Mesenteric fat pad (tissue), 1 donor: ENCODE data around the gene LUZP4. TPM values are rescaled to one million over a fixed set of nuclear protein-coding genes. Genes with fewer than 3 reads are reported as not detected.
"Not testable (repeated sequence)": the region's sequence is repeated elsewhere in the genome, so short reads cannot be mapped to it uniquely, and the experiment has no call there.

Source experiments
- DNase-seq: peaks from one replicate; pipeline ENCODE4 v3.0.0-alpha.2; 2020; ENCODE audit warnings: low spot score
- long read RNA-seq: library from polyadenylated mRNA; unstranded; transcript quantifications from one replicate; pipeline ENCODE4 v2.0.0, GENCODE V29; 2020
- total RNA-seq: library from RNA; stranded (reverse); fragmentation: NEBNext Ultra II Directional; extraction: Animal tissue kit (Norgen Biotek cat#: 25700); gene quantifications from one replicate; pipeline ENCODE4 v1.2.1, GENCODE V29; 2021
- donor health status: DM: yes; HTN: yes; CAD: no.

The LUZP4 gene, protein sequence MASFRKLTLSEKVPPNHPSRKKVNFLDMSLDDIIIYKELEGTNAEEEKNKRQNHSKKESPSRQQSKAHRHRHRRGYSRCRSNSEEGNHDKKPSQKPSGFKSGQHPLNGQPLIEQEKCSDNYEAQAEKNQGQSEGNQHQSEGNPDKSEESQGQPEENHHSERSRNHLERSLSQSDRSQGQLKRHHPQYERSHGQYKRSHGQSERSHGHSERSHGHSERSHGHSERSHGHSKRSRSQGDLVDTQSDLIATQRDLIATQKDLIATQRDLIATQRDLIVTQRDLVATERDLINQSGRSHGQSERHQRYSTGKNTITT
- not detected for total RNA-seq
- long read RNA-seq, result 0 reads

DNA sequence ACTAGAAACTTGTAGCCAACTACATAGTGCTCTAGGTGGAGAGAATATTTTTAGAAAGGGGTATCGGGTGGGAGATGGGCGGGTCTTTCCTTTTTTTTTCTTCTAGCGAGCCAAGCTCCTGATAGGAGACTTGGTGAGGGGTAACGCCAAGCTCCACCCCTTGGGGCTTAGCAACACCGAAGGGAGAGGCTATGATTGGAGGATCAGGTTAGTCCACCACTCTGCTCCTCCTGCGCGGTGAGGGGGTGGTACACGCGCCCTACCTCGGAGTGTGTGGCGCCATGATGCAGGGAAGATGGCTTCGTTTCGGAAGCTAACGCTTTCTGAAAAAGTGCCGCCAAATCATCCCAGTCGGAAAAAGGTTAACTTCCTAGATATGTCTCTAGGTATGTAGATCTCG is at the start of gene LUZP4:
Gene LUZP4 (plus strand): TSS at position 251 of the 400 bp plus-strand sequence. CDS start 45 bp downstream, at position 296.
- no peak for DNase-seq

DNA sequence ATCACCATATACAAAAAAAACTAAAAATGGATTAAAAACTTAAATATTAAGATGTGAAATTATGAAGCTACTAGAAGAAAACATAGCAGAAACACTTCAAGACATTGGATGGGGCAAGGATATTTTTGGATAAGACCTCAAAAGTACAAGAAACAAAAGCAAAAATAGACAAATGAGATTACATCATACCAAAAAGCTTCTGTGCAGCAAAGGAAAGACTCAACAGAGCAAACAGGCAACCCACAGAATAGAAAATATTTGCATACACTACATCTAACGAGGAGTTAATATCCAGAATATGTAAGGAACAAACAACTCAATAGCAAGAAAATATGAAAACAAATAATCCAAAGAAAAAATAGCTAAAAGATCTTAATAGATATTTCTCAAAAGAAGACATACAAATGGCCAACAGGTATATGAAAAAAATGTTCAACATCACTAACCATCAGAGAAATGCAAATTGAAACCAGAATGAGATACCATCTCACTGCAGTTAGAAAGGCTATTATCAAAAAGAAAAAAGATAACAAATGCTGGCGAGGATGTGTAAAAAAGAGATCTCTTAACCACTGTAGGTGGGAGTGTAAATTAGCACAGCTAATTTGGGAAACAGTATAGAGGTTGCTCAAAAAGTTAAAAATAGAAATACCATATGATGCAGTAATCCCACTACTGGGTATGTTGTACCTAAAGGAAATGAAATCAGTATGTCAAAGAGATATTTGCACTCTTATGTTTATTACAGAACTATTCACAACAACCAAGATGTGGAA is 37.9 kb upstream of the LUZP4 start:
- no peak for DNase-seq

DNA sequence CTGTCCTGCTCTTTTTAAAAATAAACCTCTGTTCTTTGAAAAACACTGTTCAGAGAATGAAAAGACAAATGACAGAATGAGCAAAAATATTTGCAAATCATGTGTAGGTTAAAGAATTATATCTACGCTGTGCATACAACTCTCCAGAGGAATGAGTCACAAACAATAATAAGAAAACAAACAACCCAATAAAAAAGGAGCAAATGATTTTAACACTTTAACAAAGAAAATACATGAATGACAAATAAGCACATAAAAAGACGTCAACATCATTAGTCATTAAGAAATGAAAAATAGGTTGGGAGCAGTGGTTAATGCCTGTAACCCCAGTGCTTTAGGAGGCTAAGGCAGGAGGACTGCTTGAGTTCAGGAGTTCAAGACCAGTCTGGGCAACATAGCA is 34.5 kb upstream of the LUZP4 start:
- DNase-seq, result no peak

DNA sequence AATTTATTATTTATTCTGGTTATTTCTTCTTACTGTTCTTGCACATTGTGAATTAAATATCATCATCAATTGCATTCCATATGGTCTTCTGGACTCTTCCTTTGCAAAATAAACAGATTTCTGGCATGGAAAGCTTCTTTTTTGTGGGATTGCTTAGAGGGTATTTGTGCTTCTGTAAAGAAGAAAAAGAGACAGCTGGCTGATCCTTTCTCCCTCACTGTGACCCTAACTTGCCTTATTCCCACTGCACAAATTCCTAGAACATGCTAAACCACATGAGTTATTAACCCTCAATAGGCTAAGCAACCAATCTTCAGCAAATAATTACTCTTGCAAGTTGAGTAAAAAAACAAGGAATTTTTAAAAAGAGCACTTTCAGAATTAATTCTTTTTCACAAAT is 31.8 kb upstream of the LUZP4 start:
- DNase-seq, result no peak

DNA sequence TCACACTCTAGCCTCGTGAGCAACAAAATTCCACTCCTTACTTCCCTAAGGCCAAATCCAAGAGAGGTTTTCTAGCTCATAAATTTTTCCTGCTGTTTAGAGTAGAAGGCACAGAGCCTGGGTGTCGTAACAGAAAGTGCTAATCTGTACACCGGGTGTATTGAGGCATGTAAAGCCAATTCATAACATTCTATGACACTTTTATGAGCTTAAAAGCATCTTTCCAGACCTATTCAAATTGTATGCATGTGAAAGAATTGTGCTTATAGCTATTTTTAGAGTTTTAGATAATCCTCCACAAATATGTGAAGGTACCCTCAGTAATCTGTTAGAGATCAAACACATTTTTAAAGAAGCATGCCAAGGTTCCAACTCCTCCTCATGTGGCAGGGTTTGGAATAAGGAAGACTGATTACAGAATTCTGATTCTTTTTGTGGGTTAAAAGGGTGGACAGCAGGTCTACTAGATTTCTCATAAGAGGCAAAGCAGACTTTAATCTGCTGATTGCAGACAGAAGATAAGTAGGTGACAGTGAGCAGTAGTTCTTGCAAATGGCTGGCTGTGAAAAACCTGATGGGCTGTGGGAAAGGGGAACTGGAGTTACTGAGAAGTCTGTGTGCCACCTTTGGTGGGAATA is 30.2 kb upstream of the LUZP4 start:
- DNase-seq, result no peak

DNA sequence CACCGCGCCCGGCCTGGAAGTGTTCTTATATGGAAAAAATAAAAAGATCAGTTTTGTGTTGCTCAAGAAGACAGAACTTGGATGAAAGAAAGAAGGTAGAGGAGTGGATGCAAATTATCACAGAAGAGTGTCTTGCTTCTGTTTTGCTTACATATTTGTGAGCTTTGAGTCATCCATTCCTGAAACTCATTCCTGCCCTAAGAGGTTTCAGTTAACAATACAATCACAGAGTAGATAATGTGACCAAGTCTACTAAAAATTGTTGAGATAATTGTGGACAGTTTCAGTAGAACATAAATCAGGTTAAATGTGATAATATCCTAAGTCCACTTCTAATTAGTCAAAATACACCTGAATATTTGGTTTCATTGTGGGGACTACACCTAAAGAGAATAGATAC is 29.2 kb upstream of the LUZP4 start:
- DNase-seq, result no peak

DNA sequence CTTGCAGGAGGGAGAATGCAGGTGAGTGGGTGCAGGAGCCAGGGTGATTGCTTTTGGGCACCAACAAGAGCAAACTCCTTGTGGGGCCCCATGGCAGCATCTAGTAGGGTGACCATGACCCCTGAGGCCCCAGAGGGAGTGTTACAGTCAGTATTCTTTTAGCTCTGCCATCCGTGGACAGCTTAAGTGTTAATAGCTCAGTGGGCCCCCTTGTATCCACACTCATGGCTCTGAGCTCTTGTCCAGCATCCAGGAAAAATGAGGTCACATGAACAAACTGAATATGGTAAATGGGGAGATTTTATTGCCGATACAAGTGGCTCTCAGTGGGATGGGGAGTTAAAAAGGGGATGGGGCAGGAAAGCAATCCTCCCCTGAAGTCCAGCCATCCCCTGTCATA is 28.4 kb upstream of the LUZP4 start:
- no peak for DNase-seq

DNA sequence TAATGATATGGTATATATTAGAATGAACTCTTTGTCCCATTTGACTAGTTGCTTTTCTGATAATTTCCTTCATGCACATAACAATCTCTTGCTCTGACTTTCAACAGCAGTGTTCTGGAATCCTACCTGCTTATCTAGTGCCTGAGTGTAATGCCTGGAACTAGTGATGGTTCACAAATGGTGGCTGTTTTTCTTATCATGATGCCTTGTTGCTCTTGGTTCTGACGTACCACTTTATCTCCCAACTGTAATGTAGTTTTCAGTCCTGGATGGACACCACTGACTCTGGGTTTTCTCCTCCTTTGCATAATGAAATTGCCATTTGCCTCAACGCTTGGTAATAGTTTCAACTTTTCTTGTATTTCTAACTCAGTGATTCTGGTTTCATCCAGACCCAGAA is 25.5 kb upstream of the LUZP4 start:
- DNase-seq, result no peak

DNA sequence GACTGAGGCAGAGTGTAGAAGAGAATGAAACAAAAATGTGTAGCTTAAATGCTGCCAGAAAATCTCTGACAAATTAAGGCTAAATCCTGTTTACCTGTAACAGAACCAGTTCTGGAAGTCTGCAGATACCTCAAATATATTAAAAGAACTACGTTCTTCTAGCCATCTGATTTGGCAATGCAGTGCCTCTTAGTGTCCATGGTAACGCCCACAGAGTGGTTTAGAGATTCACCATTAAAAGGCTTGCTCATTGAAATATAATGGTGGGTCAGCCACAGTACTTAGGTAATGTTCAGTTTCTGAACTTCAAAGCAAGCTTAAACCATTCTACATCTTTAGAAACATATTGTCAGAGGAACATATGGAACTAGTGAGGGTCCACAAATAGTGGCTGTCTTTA is 23.2 kb upstream of the LUZP4 start:
- DNase-seq, result no peak

DNA sequence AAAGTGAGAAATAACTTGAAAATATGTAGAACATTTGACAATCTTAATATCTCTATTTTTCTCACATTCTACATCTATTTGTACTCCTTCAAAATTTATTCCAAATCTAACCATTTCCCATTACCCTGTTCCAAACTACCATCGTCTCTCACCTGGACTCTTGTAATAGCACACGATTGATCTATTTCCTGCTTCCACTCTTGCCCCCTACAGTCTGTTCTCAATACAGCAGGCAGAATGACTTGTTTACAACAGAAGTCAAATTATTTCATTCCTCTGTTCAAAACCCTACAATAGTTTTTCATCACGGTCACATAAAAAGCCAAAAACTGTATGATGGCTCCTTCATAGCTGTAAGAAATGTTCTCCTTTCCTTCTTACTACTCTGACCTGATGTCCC is 21.1 kb upstream of the LUZP4 start:
- DNase-seq, result no peak

DNA sequence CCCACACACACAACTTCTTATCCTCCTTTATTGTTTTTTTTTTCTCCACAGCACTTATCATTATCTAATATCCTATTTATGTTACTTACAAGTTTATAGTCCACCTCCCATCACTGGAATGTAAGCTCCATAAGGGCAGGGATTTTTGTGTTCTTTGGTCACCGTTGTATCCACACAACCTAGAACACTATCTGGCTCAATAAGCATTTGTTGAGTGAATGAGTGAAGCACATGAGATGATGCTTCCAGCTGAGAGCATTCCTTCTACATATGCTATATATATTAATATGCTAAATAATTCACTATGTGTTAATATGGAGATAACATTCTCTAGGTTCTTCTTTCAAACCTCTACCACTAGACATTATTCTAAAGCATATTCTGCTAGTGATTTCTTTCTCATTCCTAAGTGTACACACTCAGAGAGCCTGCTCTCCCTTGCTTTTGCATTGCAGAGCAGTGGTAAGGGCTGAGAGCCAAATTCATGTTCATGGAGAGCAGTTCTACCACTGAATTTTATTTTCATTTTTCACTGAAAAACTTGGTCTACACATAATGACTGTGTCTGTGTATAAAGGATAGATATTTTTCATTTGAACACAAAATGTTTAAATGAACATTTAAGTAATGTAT is 20.3 kb upstream of the LUZP4 start:
- DNase-seq, result no peak

DNA sequence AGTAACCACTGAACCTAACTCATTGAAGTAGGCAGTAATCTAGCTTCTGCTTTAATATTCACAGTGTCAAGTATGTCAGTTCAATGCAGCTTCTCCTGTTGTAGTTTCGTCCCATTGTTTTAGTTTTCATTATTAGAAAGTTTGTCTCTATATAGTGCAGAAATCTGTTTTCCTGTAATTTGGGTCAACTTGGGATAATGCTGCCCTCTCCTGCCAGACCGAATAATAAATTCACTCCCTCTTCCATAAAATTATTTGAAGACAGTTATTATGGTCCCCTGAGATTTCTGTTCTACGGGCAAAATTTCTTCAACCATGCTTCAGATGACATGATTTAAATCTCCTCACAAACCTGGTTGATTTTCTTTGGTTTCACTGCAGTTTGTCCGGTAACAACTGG is 4.6 kb upstream of the LUZP4 start:
- no peak for DNase-seq

DNA sequence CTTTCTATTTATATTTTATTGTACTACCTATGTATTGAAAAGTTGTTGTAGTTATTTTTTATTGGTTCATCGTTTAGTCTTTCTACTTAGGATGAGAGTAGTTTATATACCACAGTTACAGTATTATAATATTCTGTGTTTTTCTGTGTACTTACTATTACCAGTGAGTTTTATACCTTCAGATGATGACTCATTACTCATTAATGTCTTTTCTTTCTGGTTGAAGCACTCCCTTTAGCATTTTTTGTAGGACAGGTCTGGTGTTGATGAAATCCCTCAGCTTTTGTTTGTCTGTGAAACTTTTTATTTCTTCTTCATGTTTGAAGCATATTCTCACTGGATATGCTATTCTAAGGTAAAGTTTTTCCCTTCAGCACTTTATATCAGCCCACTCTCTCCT is 7.7 kb downstream of the LUZP4 start:
- DNase-seq, result no peak

DNA sequence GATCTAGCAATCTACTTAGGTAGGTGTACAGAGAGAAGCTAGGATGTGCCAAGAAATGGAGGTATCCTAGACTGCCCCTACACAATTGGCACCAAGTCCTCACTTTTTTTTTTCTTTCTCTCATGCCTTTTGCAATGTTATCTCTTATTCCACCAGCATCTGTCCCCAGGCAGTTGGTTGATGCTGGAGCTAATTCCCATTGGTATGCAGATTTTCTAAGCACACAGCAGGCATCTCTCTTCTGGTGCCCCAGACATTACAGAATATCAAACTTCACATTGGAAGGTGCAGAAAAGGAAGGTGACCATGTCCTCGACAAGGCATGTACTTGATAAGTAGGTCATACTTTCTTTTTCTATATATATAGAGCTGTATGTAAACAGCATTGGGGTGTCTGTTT is 21.6 kb downstream of the LUZP4 start:
- DNase-seq, result no peak

DNA sequence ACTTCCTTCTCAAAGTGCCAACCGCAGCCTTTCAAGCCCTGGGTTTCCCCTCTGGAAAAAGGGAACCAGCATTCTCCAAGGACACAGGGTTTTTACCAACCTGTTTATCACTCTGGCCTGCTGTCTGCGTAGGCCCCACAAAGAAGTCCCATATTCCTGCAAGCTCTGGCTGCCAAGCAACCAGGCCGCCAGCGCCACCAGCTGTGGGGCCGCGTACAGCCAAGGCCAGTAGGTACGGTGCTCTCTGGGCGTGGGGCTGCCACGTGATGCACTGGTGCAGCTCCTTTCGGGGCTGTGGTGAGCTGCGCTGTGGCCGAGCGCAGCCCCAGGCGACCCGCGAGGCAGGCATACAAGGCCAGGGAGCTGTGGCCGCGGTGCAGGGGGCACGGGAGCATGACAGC is 22.1 kb downstream of the LUZP4 start:
- no peak for DNase-seq

DNA sequence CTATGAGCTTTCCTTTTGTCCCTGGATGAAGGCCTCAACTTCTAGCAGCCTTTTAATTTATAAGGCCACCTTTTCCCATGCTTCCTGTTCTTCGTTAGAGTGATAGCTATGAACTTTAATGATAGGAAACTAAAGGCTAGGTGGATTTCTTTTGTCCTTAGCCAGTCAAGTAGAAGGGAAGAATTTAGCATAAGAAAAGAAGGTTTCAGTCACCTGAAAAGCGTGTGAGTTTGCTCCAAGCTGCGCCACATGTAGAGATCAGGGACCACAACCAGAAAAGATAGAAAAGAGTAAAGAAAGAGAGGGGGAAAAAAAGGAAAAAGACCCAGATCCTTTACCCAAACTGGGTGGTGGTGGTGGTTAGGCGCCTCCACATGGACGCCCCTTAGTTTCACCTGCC is 28.6 kb downstream of the LUZP4 start:
- DNase-seq, result no peak

DNA sequence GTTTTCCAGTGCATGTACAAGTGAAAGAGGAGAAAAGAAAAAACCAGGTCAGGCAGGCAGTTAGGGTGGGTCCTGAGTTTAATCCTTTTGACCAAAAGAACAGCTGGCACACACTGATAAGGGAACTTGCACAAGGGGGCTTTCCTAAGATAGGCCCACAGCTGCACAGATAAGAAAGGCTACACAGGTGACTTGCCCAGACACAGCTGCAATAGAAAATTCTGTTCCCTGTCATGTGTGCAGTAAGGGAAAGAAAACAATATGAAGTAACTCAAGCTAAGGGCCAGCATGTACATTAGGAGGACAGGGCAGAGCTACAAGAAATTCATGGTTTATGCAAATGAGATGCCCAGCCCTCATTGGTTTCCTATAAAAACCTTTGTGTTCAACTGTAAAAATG is 32.9 kb downstream of the LUZP4 start:
- DNase-seq, result no peak

DNA sequence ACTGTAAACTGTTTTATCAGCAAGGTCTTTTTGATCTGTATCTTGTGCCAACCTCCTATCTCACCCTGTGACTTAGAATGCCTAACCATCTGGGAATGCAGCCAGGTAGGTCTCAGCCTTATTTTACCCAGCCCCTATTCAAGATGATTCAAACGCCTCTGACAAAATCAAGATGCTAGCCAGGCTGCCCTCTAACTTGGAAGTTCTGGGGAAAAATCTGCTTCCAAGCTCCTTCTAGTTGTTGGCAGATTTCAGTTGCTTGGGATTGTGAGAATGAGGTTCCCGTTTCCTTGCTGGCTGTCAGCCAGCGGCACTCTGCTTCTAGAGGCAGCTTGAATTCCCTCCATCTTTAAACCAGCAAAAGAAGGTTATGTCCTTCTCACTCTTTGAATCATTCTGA is 34.7 kb downstream of the LUZP4 start:
- DNase-seq, result no peak

DNA sequence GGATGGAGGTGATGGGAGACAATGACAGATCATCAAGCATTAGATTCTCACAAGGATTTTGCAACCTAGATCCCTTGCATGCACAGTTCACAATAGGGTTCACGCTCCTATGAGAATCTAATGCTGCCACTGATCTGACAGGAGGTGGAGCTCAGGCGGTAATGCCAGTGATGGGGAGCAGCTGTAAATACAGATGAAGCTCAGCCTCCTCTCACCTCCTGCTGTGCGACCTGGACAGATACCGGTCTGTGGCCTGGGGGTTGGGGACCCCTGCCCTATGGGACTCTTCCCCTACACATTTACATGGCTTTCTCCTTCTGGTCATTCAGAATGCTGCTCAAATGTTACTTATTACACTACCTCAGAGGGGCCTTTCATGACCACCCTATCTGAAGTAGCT is 39.8 kb downstream of the LUZP4 start:
- not testable (repeated sequence) for DNase-seq

DNA sequence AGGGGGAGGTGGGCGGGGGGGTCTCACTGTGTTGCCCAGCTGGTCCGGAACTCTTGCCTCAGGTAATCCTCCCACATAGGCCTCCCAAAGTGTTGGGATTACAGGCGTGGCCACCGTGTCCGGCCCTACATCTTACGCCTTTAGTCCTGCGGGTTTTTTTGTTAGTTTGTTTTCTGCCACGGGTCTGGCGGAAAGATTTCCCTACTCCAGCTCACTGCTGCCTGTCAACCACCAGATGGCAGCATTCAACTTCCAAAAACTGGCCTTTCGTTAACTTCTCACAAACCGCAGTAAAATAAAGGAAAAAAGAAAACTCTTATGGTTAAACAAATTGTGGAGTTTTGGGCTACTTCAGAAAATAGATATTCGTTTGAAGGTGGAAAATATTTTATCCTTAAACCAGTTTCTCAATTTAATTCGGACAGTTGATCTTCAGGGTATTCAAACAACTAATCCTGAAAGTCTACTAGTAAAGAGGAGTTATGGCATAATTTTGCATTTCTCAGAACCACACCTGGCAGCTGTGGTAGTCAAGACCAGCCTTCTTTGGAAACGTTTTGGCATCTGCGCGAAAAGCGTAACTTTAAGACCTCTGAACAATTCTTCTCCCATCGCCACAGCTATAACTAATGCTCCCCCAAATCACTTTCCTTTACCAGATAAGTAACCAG is 41.1 kb downstream of the LUZP4 start:
- DNase-seq, result no peak

DNA sequence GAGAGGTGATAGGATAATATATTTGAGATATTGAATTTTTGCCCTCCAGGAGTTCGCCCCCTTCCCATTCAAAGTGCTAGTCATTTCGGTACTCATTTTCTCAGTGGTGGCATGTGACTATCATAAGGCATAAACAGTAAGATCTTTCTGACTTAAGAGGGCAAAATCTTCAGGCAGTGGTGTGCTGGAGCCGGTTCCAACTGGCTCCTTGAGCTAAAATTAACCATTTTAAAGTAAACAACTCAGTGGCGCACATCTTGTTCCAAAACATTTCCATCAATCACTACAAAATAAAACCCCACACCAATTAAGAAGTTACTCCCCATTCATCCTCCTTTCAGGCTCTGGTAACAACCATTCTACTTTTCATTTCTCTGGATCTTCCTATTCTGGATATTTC is 43.3 kb downstream of the LUZP4 start:
- no peak for DNase-seq
